Spinal cord (tissue), 10 donors: Measurements from ENCODE around the gene SSH2. TPM values are rescaled to one million over a fixed set of nuclear protein-coding genes. Genes with fewer than 3 reads are reported as not detected.
"Not testable (repeated sequence)": the region's sequence is repeated elsewhere in the genome, so short reads cannot be mapped to it uniquely, and the experiment has no call there.

ENCODE experiments used
- DNase-seq, 6 donors: peaks; one replicate each; pipeline versions ENCODE4 v3.0.0 to v3.0.0-alpha.2; 2013 to 2015; ENCODE audit warnings: low spot score in 6 of 6, low read depth in 4 of 6
- H3K27ac ChIP-seq: one replicate; pipeline ENCODE4 v1.5.1; 2013; ENCODE audit warnings: low read depth, low read length, control low read depth
- H3K27me3 ChIP-seq: one replicate; pipeline ENCODE4 v1.6.1; 2013; ENCODE audit warnings: low read length; ENCODE audit not compliant: control insufficient read depth, insufficient read depth
- H3K36me3 ChIP-seq: one replicate; pipeline ENCODE4 v1.6.1; 2013; ENCODE audit warnings: low read length; ENCODE audit not compliant: control insufficient read depth, insufficient read depth
- H3K4me1 ChIP-seq: one replicate; pipeline ENCODE4 v1.6.1; 2013; ENCODE audit warnings: low read length; ENCODE audit not compliant: control insufficient read depth, insufficient read depth
- H3K4me3 ChIP-seq: one replicate; pipeline ENCODE4 v1.5.1; 2013; ENCODE audit warnings: low read depth, low read length, control low read depth
- H3K9me3 ChIP-seq: one replicate; pipeline ENCODE4 v1.6.1; 2013; ENCODE audit warnings: low read length; ENCODE audit not compliant: control insufficient read depth, insufficient read depth
- WGBS: methylation state at CpG from one replicate; pipeline ENCODE4 v1.1.5; 2013; ENCODE audit warnings: missing lambda C conversion rate; ENCODE audit not compliant: insufficient coverage; 5-methylcytosine and 5-hydroxymethylcytosine counted together
- long read RNA-seq, 4 donors: transcript quantifications; one replicate each; lab custom pipeline, GENCODE V29; 2026
- polyA plus RNA-seq, 2 donors: library from polyadenylated mRNA; unstranded; fragments of 120-200 nt; gene quantifications; one replicate each; pipeline ENCODE4 v1.2.1, GENCODE V29; 2013; ENCODE audit not compliant: insufficient read length in 2 of 2
- total RNA-seq, 2 donors: library from RNA; depleted of rRNA in 1 of 2; stranded (reverse); fragments of 120-200 nt in 1 of 2; fragments of >200 nt in 1 of 2; gene quantifications; one replicate each; pipeline versions ENCODE4 v1.2.3 to v1.2.4, GENCODE V29; 2013 to 2014
- donor health status: healthy.

The SSH2 gene
- total RNA-seq (10 to 100 TPM; 23.0 to 26.6 TPM), polyA plus RNA-seq (10 to 100 TPM; 22.5 to 23.8 TPM)
- long read RNA-seq, donor 1, full-length matches to known transcripts: 8 of 8 reads
- long read RNA-seq, donor 1, partial matches to known transcripts: 0 of 8 reads
- long read RNA-seq, donor 1, other reads (novel, unspliced or antisense): 0 of 8 reads
- long read RNA-seq, donor 2, full-length matches to known transcripts: 5 of 5 reads
- long read RNA-seq, donor 2, partial matches to known transcripts: 0 of 5 reads
- long read RNA-seq, donor 2, other reads (novel, unspliced or antisense): 0 of 5 reads
- long read RNA-seq, donor 3, full-length matches to known transcripts: 4 of 4 reads
- long read RNA-seq, donor 3, partial matches to known transcripts: 0 of 4 reads
- long read RNA-seq, donor 3, other reads (novel, unspliced or antisense): 0 of 4 reads
- long read RNA-seq, donor 4, full-length matches to known transcripts: 3 of 3 reads
- long read RNA-seq, donor 4, partial matches to known transcripts: 0 of 3 reads
- long read RNA-seq, donor 4, other reads (novel, unspliced or antisense): 0 of 3 reads

- Histone ChIP-seq H3K4me1 (peaks cover 10% of the 10 kb centered on the region), H3K27me3 (no peaks in the 10 kb centered on the region), H3K9me3 (no peaks in the 10 kb centered on the region), H3K36me3 (no peaks in the 10 kb centered on the region), H3K4me3 (peak within 1 kb of the TSS; percentile 89), H3K27ac (peak within 1 kb of the TSS; percentile 89)
- 0% methylated on average over 60 of the region's 71 CpGs for WGBS
- peak; percentile 69 to 97 (median 78) for DNase-seq
Observed at GRCh38 chr17:29929533-29930408, at the start of gene SSH2. SSH2 (minus strand) TSS chr17:29930228; CDS start chr17:29930000, 228 bp downstream.

GRCh38 chr17:29977836-29978235 is 47.8 kb upstream of the SSH2 start:
- peak in 1 of 6 donors; percentile 6 for DNase-seq
- WGBS: no CpG with 5 or more reads among the region's 1 CpG
- no peak overlapping the region for H3K27ac ChIP-seq

GRCh38 chr17:29973005-29973404 is 43.0 kb upstream of the SSH2 start:
- H3K9me3 ChIP-seq: no peaks in the 10 kb centered on the region
- no peak overlapping the region for H3K27ac ChIP-seq
- H3K36me3 ChIP-seq: peaks cover 2% of the 10 kb centered on the region
- no peaks in the 10 kb centered on the region for H3K4me1 ChIP-seq
- 90% methylated on average over 1 of the region's 3 CpGs for WGBS
- H3K4me3 ChIP-seq: no peak overlapping the region
- no peak for DNase-seq
- no peaks in the 10 kb centered on the region for H3K27me3 ChIP-seq

More at GRCh38 chr17:29977836-29978235, 47.8 kb upstream of the SSH2 start:
- H3K36me3 ChIP-seq: no peaks in the 10 kb centered on the region
- no peaks in the 10 kb centered on the region for H3K9me3 ChIP-seq
- no peak overlapping the region for H3K4me3 ChIP-seq
- H3K27me3 ChIP-seq: no peaks in the 10 kb centered on the region
- H3K4me1 ChIP-seq: no peaks in the 10 kb centered on the region

GRCh38 chr17:29972277-29972676 is 42.2 kb upstream of the SSH2 start:
- Histone ChIP-seq H3K27me3 (no peaks in the 10 kb centered on the region), H3K4me1 (no peaks in the 10 kb centered on the region), H3K9me3 (no peaks in the 10 kb centered on the region), H3K4me3 (no peak overlapping the region), H3K36me3 (peaks cover 2% of the 10 kb centered on the region), H3K27ac (no peak overlapping the region)
- 96% methylated on average over 16 of the region's 18 CpGs for WGBS
- no peak for DNase-seq

- no peak overlapping the region for H3K27ac ChIP-seq
- H3K9me3 ChIP-seq: no peaks in the 10 kb centered on the region
- no peaks in the 10 kb centered on the region for H3K4me1 ChIP-seq
- no peak overlapping the region for H3K4me3 ChIP-seq
- H3K36me3 ChIP-seq: peaks cover 2% of the 10 kb centered on the region
- DNase-seq: no peak
- no peaks in the 10 kb centered on the region for H3K27me3 ChIP-seq
- WGBS: no CpG with 5 or more reads among the region's 5 CpGs
Observed at GRCh38 chr17:29968271-29968670, 38.2 kb upstream of the SSH2 start.

- DNase-seq: no peak
- no CpG with 5 or more reads among the region's 2 CpGs for WGBS
- Histone ChIP-seq H3K4me1 (no peaks in the 10 kb centered on the region), H3K27ac (no peak overlapping the region), H3K9me3 (no peaks in the 10 kb centered on the region), H3K36me3 (no peaks in the 10 kb centered on the region), H3K27me3 (no peaks in the 10 kb centered on the region), H3K4me3 (no peak overlapping the region)
Observed at GRCh38 chr17:29962656-29963055, 32.6 kb upstream of the SSH2 start.

- no peak for DNase-seq
- Histone ChIP-seq H3K27me3 (no peaks in the 10 kb centered on the region), H3K4me1 (no peaks in the 10 kb centered on the region), H3K36me3 (no peaks in the 10 kb centered on the region), H3K9me3 (no peaks in the 10 kb centered on the region), H3K27ac (no peak overlapping the region), H3K4me3 (no peak overlapping the region)
- no CpG with 5 or more reads among the region's 4 CpGs for WGBS
Observed at GRCh38 chr17:29959658-29960337, 29.8 kb upstream of the SSH2 start.

- Histone ChIP-seq H3K27ac (no peak overlapping the region), H3K27me3 (no peaks in the 10 kb centered on the region), H3K4me1 (no peaks in the 10 kb centered on the region), H3K9me3 (peaks cover 5% of the 10 kb centered on the region), H3K36me3 (no peaks in the 10 kb centered on the region), H3K4me3 (no peak overlapping the region)
- 72% methylated on average over 3 of the region's 4 CpGs for WGBS
- no peak for DNase-seq
Observed at GRCh38 chr17:29958947-29959657, 29.1 kb upstream of the SSH2 start.

- not testable (repeated sequence) for H3K27me3 ChIP-seq, H3K27ac ChIP-seq, H3K9me3 ChIP-seq, H3K36me3 ChIP-seq, DNase-seq, H3K4me3 ChIP-seq, H3K4me1 ChIP-seq
- WGBS: no CpG with 5 or more reads among the region's 1 CpG
Observed at GRCh38 chr17:29957488-29957887, 27.5 kb upstream of the SSH2 start.
